Activated B cell treated with CpG ODN at 0.5 μM for 24 hours (primary cell): ENCODE data around the gene LONP1. TPM values are rescaled to one million over a fixed set of nuclear protein-coding genes. Genes with fewer than 3 reads are reported as not detected.

Experiments
- ATAC-seq: fragments of 200-7000 bp; cut with Tn5 transposase; one replicate; pipeline ENCODE4 v1.10.0; 2021; ENCODE audit warnings: low read depth, mild to moderate bottlenecking, moderate library complexity
- CTCF ChIA-PET: fragments of 350-600 bp; sonication (Branson Sonifier 250); formaldehyde crosslinking; loops from one replicate; lab custom pipeline; 2021; ENCODE audit warnings: antibody characterized with exemption; lab: Charles Lee
- POLR2A ChIA-PET: fragments of 350-600 bp; sonication (Branson Sonifier 250); formaldehyde crosslinking; loops from one replicate; lab custom pipeline; 2021; ENCODE audit warnings: antibody characterized with exemption; lab: Charles Lee
- DNase-seq: peaks from one replicate; pipeline ENCODE4 v3.0.0; 2022
- H3K27ac Mint-ChIP-seq: one replicate; pipeline ENCODE4 v1.8.0; 2020; ENCODE audit warnings: mixed read lengths
- H3K27me3 Mint-ChIP-seq: one replicate; pipeline ENCODE4 v1.8.0; 2021; ENCODE audit warnings: mixed read lengths
- H3K36me3 Mint-ChIP-seq: one replicate; pipeline ENCODE4 v1.8.0; 2021; ENCODE audit warnings: low read depth, mixed read lengths
- H3K4me1 Mint-ChIP-seq: one replicate; pipeline ENCODE4 v1.8.0; 2021; ENCODE audit warnings: mixed read lengths
- H3K4me3 Mint-ChIP-seq: one replicate; pipeline ENCODE4 v1.8.0; 2020; ENCODE audit warnings: mild to moderate bottlenecking, mixed read lengths
- H3K9me3 Mint-ChIP-seq: one replicate; pipeline ENCODE4 v1.8.0; 2020; ENCODE audit warnings: mixed read lengths
- intact Hi-C: fragments of 100-400 bp; cut with micrococcal nuclease; formaldehyde crosslinking; loops from one replicate; pipeline ENCODE4 v1.15.1; 2024
- total RNA-seq: library from RNA; stranded (reverse); gene quantifications from 2 replicates; pipeline ENCODE4 v1.2.3, GENCODE V29; 2022
- TF ChIP-seq, protein P1 (sequence below): fragments of 200-600 bp; IDR thresholded peaks from one replicate; pipeline ENCODE4 v1.8.0; 2022; ENCODE audit warnings: antibody characterized with exemption, mild to moderate bottlenecking

Gene LONP1
- total RNA-seq, 1 donor from 2014 or later = 72.9 TPM

DNA sequence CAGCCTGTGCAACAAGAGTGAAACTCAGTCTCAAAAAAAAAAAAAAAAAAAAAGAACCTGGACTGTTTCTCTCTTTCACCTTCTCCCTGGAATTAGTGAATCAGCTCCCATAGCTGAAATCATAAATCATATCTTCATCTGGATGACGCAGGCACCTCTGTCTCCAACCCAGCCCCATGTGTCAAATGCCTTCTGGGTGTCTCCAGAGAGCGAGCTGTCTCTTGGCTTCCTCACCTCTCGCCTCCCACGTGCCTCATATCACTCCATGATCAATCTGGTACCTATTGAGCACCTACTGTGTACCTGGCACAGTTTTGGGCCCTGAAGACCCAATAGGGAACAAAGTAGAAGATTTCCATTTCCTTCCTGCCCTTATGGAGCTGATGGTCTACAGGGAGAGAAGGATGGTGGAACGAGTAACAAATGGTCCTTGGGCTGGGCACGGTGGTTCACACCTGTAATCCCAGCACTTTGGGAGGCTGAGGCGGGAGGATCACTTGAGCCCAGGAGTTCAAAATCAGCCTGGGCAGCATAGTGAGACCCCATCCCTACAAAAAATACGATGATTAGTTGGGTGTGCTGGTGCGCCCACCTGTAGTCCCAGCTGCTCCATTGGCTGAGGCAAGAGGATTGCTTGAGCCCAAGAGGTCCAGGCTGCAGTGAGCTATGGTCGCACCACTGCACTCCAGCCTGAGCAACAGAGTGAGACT is 36.6 kb downstream of the LONP1 start:
- Mint-ChIP-seq H3K27me3 (peaks cover 2% of the 10 kb centered on the region), H3K4me1 (peaks cover 35% of the 10 kb centered on the region), H3K9me3 (no peaks in the 10 kb centered on the region), H3K4me3 (no peak overlapping the region), H3K27ac (no peak overlapping the region), H3K36me3 (peaks cover 8% of the 10 kb centered on the region)
- ChIA-PET POLR2A (interaction anchor here (0.6 to 1.4 kb wide), 3 partner anchors 58 to 61 kb away, joined by 3 read pairs; partner anchors contain the start of genes SAFB and SAFB2), CTCF (no interaction called here)
- TF ChIP-seq, protein P1, sequence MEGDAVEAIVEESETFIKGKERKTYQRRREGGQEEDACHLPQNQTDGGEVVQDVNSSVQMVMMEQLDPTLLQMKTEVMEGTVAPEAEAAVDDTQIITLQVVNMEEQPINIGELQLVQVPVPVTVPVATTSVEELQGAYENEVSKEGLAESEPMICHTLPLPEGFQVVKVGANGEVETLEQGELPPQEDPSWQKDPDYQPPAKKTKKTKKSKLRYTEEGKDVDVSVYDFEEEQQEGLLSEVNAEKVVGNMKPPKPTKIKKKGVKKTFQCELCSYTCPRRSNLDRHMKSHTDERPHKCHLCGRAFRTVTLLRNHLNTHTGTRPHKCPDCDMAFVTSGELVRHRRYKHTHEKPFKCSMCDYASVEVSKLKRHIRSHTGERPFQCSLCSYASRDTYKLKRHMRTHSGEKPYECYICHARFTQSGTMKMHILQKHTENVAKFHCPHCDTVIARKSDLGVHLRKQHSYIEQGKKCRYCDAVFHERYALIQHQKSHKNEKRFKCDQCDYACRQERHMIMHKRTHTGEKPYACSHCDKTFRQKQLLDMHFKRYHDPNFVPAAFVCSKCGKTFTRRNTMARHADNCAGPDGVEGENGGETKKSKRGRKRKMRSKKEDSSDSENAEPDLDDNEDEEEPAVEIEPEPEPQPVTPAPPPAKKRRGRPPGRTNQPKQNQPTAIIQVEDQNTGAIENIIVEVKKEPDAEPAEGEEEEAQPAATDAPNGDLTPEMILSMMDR = no peak
- intact Hi-C loops = loop anchor here (5.0 kb wide), 1 partner anchor 1921 kb away; the partner anchor contains the start of genes APBA3 and MRPL54
- DNase-seq (no peak), ATAC-seq (no peak)

DNA sequence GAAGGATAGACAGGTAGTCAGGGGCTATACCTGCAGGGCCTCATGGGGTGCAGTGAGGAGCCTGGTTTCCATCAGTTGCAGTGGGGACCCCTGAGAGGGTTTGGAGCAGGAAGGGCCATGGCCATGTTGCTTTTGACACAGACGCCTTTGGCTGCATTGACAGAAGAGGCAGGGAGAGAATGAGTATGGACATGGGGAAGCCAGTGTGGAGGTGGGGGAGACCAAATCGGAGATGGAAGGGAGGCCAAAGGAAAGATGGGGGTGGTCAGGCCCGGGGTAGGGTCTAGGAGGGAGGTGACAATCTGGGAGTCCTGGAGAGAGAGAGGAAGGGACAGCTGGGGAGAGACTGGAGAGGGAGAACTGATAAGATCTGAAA is 37.9 kb downstream of the LONP1 start:
- Mint-ChIP-seq H3K9me3 (no peaks in the 10 kb centered on the region), H3K27ac (peak overlapping the region; percentile 46), H3K27me3 (peaks cover 2% of the 10 kb centered on the region), H3K36me3 (peaks cover 12% of the 10 kb centered on the region), H3K4me1 (peaks cover 32% of the 10 kb centered on the region), H3K4me3 (peak overlapping the region; percentile 72)
- TF ChIP-seq, protein P1 = no peak
- ChIA-PET CTCF (no interaction called here), POLR2A (interaction anchor here (0.7 to 1.4 kb wide), 2 partner anchors 59 to 222 kb away, joined by 3 to 8 read pairs; partner anchors contain the start of genes NDUFA11, SAFB and SAFB2)
- DNase-seq = no peak
- no peak for ATAC-seq
- intact Hi-C loops = loop anchor here (5.0 kb wide), 1 partner anchor 1920 kb away; the partner anchor contains the start of genes APBA3 and MRPL54

DNA sequence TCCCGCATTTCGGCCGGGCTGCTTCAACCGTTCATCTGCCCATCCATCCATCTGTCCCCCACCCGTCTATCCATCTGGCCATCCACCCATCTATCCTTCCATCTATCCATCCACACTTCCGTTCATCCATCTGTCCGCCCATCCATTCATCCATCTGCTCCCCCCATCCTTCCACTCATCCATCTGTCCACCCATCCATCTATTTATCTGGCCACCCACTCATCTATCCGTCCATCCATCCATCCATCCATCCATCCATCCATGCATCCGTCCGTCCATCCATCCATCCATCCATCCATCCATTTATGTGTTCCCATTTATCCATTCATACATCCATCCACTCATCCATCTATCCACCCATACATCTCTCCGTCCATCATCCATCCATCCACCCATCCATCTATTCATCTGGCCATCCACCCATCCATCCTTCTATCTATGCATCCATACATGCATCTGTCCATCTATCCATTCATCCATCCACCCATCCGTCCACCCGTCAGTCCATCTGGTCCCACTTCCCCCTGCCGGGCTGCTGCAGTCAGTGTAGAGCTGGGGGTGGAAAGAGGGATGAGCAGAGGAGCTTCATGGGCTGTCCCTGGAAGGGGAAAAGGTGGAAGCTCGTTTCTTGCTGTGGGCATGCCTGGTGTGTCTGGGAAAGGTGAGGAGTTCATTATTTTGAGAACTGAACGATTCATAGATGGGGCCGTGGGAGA is 38.4 kb downstream of the LONP1 start:
- POLR2A ChIA-PET = interaction anchor here (1.4 kb wide), 1 partner anchor 59 kb away, joined by 3 read pairs; the partner anchor contains the start of genes SAFB and SAFB2
- intact Hi-C loops = loop anchor here (5.0 kb wide), 1 partner anchor 1919 kb away; the partner anchor contains the start of genes APBA3 and MRPL54
- Mint-ChIP-seq H3K4me1 (peaks cover 31% of the 10 kb centered on the region), H3K36me3 (peaks cover 12% of the 10 kb centered on the region), H3K27ac (peak overlapping the region; percentile 69), H3K9me3 (no peaks in the 10 kb centered on the region), H3K4me3 (peak overlapping the region; percentile 72), H3K27me3 (peaks cover 2% of the 10 kb centered on the region)
- TF ChIP-seq, protein P1 = no peak
- no peak for ATAC-seq
- DNase-seq = no peak
- CTCF ChIA-PET = no interaction called here

GRCh38 chr19:5680437-5681368 is 39.2 kb downstream of the LONP1 start, which contains the start of the genes HSD11B1L and MICOS13:
TSS of gene HSD11B1L (plus strand) at chr19:5681027. CDS start at chr19:5684833, 3,806 bp downstream.
TSS of gene MICOS13 (minus strand) at chr19:5680516. CDS start at chr19:5680486, 30 bp downstream.
- DNase-seq = peak; percentile 100
- TF ChIP-seq, protein P1 = no peak
- CTCF ChIA-PET = no interaction called here
- peak within 1 kb of the TSS; percentile 100 for H3K27ac Mint-ChIP-seq
- H3K4me1 Mint-ChIP-seq = peaks cover 28% of the 10 kb centered on the region
- peak; percentile 92 for ATAC-seq
- intact Hi-C loops = loop anchor here (1.0 to 5.0 kb wide), 5 partner anchors 10 to 1918 kb away; partner anchors contain the start of genes APBA3, CATSPERD, LONP1 and MRPL54
- H3K4me3 Mint-ChIP-seq = peak within 1 kb of the TSS; percentile 96
- H3K27me3 Mint-ChIP-seq = peaks cover 2% of the 10 kb centered on the region
- POLR2A ChIA-PET = interaction anchor here (2.3 kb wide), 1 partner anchor 58 kb away, joined by 13 read pairs; the partner anchor contains the start of genes SAFB and SAFB2
- H3K9me3 Mint-ChIP-seq = no peaks in the 10 kb centered on the region
- H3K36me3 Mint-ChIP-seq = peaks cover 12% of the 10 kb centered on the region
